ENCODE measurements around the gene ZNF197. TPM values are rescaled to one million over a fixed set of nuclear protein-coding genes. Genes with fewer than 3 reads are reported as not detected.

The ZNF197 gene
- total RNA-seq, 1 experiment from 2014 or later: 16.4 TPM

GRCh38 chr3:44612678-44613077 is 12.2 kb upstream of the ZNF197 start:
- H3K4me3 Mint-ChIP-seq: no peak overlapping the region
- H3K27me3 Mint-ChIP-seq (ENCODE audit: low read depth): peaks cover 4% of the 10 kb centered on the region; the same call in 1 of the 2 replicates
- ATAC-seq: no peak
- peaks cover 9% of the 10 kb centered on the region for H3K36me3 Mint-ChIP-seq
- CTCF ChIA-PET: no interaction called here
- peaks cover 30% of the 10 kb centered on the region for H3K9me3 Mint-ChIP-seq
- no peak for DNase-seq (ENCODE audit: low spot score)
- no peak overlapping the region for H3K27ac Mint-ChIP-seq
- TF ChIP-seq E2F1 (CRISPR knock-in tag; IDR thresholded peaks at IDR 0.05): no peak
- no peak for TF ChIP-seq ETV6 (CRISPR knock-in tag; IDR thresholded peaks at IDR 0.05)
- TF ChIP-seq FOXP4 (CRISPR knock-in tag; IDR thresholded peaks at IDR 0.05): no peak
- POLR2A ChIA-PET: no interaction called here
- no peaks in the 10 kb centered on the region for H3K4me1 Mint-ChIP-seq

GRCh38 chr3:44628716-44629115 is 3.9 kb downstream of the ZNF197 start:
- Mint-ChIP-seq H3K4me1 (peaks cover 11% of the 10 kb centered on the region), H3K36me3 (peaks cover 13% of the 10 kb centered on the region), H3K27me3 (ENCODE audit: low read depth) (no peaks in the 10 kb centered on the region), H3K27ac (no peak overlapping the region), H3K9me3 (no peaks in the 10 kb centered on the region), H3K4me3 (no peak overlapping the region)
- CTCF ChIA-PET: no interaction called here
- no peak for TF ChIP-seq ERG (CRISPR knock-in tag; IDR thresholded peaks at IDR 0.05)
- TF ChIP-seq NR3C1 (CRISPR knock-in tag; conservative IDR thresholded peaks at IDR 0.05; ENCODE audit: low read depth): no peak
- no peak for TF ChIP-seq EMX1 (CRISPR knock-in tag; IDR thresholded peaks at IDR 0.05)
- TF ChIP-seq ATF1 (CRISPR knock-in tag; IDR thresholded peaks at IDR 0.05): no peak
- no peak for DNase-seq (ENCODE audit: low spot score)
- ATAC-seq: no peak
- POLR2A ChIA-PET: interaction anchor here (0.7 kb wide), 1 partner anchor 20 kb away, joined by 4 read pairs; the partner anchor contains the start of gene ZNF35

GRCh38 chr3:44632193-44632592 is 7.4 kb downstream of the ZNF197 start:
- Mint-ChIP-seq H3K27me3 (ENCODE audit: low read depth) (no peaks in the 10 kb centered on the region), H3K36me3 (peaks cover 22% of the 10 kb centered on the region), H3K4me3 (no peak overlapping the region), H3K27ac (peak overlapping the region; percentile 22), H3K4me1 (no peaks in the 10 kb centered on the region), H3K9me3 (no peaks in the 10 kb centered on the region)
- DNase-seq (ENCODE audit: low spot score): no peak
- TF ChIP-seq NR3C1 (CRISPR knock-in tag; conservative IDR thresholded peaks at IDR 0.05; ENCODE audit: low read depth): no peak
- no peak for TF ChIP-seq USF1 (CRISPR knock-in tag; IDR thresholded peaks at IDR 0.05)
- TF ChIP-seq HMGA2 (CRISPR knock-in tag; IDR thresholded peaks at IDR 0.05): no peak
- TF ChIP-seq FOXK1 (CRISPR knock-in tag; IDR thresholded peaks at IDR 0.05): no peak
- no peak for TF ChIP-seq E2F1 (CRISPR knock-in tag; IDR thresholded peaks at IDR 0.05)
- no peak for TF ChIP-seq ZMAT4 (CRISPR knock-in tag; IDR thresholded peaks at IDR 0.05)
- no peak for TF ChIP-seq ZBTB21 (CRISPR knock-in tag; IDR thresholded peaks at IDR 0.05; ENCODE audit: borderline replicate concordance)
- TF ChIP-seq ATF6 (CRISPR knock-in tag; IDR thresholded peaks at IDR 0.05): no peak
- no peak for ATAC-seq
- POLR2A ChIA-PET: no interaction called here
- CTCF ChIA-PET: no interaction called here

Measured in WTC11 (cell line).